Stimulated activated CD8-positive, alpha-beta memory T cell treated with anti-CD3 and anti-CD28 coated beads, Interleukin-15, amount 100 ng/mL, for 24 hours (primary cell): Measurements from ENCODE around the gene PDCD4.

Experiments used
- DNase-seq: peaks from one replicate; pipeline ENCODE4 v3.0.0-alpha.2; 2020; ENCODE audit warnings: low read depth

The PDCD4 gene

DNA sequence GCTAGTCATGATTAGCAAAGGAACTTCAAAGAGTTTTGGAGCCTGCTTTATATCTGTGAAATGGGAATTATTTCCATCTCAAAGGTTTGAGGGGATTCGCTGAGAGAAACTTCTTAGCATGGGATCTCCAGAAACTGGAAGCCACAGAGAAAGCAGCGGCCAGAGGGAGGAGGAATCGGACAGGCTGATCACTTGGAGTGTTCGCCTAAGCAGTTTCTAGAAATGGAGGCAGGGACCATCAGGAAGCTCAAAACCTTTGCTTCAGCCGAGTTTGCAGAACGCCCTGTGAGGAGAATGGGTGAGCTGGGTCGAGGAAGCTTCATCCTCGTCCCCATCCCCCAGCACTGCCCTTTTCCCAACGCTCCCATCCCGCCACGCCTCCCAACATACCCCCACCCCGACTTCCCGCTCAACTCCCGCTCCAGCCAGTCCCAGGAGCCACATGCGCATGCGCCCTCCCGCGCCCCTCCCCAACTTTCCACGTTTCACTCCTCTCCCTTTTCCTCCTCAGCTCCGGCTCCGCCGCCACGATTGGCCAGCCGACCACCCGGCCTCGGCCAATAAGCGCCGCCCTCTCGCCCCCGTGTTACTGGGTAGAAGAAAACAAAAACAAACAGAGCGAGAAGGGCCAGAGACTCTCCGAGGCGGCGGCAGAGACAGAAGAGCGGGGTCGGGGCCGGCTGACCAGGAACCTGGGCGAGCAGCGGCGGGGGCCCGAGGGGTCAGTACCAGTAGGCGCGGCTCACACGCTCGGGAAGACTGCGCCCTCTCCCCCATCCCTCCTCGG lies at the start of gene PDCD4:
TSS of gene PDCD4 (plus strand) at position 631 of the 787 bp plus-strand sequence. CDS start 4,100 bp downstream, outside the sequence.
- DNase-seq, result peak; percentile 84

DNA sequence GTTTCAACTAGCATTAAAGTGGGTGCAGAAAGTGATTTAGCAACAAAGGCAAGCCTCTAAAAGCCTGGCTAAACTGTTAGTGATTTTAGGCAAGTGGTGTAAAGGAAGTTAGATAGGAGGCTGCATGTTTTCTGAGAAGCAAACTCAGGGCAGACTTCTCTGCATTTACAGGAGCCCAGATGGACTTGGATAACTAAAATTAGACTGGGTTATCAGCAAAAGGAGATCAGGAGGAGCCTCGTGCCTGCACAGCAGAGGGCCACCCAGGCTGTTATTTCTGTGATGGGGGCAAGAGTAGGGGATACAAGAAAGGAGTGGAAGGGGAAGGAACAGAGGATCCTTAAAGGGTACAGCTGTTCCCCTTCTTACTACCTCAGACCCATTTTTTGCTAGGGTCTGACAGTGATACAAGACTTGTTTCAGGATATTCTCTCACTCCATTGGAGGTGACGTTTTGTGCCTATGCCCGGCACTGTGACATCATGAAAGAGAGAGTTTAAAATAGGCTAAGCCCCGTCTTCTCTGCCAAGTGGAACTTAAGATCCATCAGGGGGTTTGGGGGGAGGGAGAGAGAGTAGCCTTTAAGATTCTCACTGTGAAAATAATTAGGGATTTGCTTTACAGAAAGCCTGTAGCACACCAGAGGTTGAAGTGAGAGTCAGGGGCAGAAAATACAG lies 49.6 kb upstream of the PDCD4 start:
- no peak for DNase-seq

DNA sequence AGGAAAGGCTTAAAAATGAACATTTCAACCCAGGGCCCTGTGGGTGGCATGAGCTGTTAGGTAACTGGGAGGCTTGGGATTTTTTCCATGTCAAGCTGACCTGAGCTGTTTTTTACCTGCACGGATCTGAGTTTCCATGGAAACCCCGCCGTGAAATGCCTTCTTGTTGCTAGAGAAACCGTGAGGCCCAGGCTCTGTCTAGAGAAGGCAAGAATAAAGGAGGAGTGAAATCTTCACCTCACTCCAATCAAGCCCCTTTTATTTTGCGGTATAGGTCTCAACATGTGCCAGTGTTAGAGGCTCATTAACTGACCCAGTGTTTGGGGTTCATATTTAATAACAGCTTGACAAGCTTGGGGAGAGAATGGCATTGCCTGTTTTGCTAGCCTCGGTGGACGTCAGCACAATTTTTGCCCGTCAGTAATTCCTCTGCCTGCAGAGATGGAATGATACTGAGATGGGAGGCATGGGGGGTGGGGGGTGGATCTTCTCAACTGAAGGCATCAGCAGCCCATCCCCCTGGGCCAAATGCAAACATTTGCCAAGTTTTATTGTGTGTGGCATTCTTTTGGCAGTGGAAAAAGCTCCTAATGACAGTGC lies 48.9 kb upstream of the PDCD4 start:
- no peak for DNase-seq

DNA sequence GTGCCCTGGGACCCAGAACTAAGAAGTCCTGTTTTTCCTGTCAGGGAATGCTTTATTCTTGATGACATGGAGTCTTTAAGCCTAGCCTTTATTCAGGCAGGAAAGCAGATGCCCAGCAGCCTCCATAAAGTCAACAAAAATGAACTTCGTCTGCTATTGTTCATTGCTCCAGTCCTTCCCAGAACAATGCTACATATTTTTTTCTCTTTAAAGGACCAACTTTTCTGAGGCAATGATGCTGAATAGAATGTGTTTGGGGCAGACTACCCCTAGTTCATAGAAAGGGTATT lies 47.6 kb upstream of the PDCD4 start:
- DNase-seq, result no peak

DNA sequence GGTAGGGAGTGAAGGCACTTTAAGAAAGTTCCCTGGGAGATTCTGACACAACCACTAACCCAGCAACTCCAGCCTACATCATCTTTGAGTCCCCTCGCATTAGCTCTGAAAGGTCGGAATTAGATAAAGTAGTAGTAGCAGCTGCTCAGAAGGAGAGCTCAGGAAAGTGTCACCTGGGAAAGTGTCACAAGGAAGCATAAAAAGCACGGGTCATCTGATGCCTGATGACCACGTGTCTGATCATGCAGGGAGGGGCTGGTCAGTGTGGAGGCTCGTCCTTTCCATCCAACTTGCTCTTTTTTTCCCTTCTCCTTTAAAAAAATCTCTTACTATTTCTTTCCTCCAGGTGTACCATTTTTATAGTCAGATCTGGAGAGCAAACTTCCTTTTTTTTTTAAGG lies 47.1 kb upstream of the PDCD4 start:
- no peak for DNase-seq

DNA sequence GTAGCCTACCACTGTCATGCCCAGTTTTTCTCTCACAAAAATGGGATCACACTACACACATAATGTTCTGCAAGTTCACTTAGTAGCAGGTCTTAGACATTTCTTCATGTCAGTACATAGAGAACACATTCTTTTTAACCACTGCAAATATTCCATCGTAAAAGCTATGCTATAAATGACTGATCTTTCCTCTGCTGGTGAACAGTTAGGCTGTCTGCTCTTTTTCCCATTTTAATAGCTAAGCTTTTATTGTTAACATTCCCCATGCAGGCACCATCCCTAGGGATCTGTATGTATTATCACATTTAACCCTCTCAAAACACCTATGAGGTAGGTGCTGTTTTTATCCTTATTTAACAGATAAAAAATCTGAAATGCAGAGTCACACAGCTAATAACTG lies 46.2 kb upstream of the PDCD4 start:
- DNase-seq, result no peak

DNA sequence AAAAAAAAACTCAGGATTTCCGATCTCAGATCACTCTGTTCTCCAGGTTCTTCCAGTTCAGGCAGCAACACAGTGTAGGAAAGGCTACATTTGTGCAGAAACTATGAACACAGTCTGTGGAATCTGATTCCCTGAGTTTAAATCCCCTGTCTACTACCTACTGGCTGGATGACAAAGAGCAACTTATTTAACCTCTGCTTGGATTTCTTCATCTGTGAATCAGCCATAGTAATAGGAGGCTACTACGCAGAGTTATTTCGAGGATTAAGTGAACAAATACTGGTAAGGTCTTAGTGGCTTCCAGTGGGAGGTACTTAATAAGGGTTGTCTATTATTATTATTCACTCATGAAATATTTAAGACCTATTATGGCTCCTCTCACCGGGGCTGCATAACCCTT lies 44.3 kb upstream of the PDCD4 start:
- DNase-seq, result no peak

DNA sequence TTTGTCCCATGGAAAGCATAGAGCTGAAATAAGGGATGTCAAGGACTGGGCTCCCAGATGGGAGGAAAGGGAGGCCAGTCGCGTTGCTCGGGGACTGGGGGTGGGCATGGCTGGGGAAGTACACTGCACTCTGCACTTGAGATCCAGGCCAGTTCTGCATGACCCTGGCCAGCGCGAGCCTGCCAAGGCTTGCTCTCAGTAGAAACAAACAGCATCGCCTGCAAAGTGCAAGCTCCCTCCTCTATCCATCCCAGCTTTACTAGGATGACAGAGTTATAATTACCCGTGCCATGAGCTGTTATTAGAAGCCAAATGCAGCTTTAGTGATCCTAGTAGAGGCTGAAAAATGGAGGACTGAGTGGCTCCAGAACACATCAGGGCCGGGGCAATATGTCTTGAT lies 43.9 kb upstream of the PDCD4 start:
- no peak for DNase-seq

DNA sequence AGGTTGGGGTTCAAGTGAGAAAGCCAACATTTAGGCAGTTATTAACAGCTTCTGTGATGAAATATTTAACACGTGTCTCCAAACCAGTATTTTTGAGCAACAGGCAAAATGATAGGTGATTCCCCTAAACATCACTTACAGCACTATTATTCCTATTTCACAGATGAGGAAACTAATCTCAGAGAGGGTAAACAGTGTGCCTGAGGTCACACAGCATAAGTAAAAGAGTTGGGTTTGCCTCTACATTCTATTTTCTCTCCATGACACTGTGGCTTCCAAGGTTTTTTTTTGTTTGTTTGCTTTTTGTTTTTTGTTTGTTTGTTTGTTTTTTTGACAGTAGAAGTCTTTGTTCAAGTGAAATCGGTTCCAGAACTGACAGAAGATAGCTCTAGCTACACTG lies 43.2 kb upstream of the PDCD4 start:
- no peak for DNase-seq

DNA sequence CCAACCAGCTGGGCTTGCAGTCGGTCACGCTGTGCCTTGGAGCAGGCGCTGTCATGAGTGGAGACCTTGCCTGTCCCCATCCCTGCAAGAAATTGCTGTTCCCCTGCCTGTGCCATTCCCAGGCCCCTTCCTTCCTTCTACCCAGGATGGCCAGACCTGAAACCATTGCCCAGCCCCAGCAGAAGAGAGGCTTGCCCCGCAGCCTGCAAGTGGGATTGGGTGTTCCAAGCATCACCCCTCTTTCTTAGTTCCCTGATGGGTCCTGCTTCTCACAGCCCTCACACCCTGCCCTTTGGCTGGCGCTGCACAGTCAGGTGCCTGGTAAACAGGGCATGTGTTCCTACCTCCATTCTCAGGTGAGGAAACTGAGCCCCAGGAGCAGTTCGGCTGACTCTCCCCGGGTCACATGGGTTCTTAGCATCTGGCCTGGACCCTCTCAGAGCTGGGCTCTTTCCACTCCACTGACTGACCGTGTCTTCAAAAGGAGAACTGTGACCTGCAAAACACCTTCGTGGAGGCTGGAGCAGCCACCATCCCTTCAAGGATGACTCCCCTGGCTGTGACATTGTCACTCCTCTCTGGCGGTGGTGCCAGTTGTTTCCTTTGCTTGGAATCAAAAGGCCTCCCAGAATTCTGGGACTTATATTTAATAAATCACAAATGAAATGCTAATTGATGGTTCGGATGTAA lies 41.9 kb upstream of the PDCD4 start:
- DNase-seq, result no peak

DNA sequence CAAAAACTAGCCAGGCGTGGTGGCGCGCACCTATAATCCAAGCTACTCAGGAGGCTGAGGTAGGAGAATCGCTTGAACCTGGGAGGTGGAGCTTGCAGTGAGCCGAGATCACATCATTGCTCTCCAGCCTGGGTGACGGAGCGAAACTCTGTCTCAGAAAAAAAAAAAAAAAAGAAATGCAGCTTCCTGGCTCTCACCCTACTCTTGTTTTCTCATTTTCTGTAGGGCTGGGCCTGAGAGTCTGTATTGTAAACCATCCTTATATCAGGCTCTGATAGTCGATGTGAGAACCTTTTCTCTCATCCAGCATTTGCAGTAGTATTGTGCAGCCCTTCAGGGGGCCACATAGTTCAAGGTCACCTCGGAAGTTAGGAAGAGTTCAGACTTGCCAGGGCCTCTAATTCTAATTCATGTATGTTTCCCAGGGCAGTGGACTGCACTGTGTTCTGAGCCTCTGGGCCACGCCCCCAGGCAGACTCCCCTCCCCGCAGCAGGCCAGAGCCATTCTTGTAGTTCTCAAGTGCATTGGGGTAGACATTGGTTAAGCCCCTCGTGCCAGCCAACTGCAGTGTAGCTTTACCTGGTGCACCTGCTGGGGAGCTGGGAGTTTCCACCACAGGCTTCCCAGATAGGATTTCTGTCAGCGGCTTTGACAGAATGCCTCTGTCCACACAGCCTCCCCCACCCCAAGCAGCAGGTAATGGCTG lies 38.3 kb upstream of the PDCD4 start:
- DNase-seq, result no peak

DNA sequence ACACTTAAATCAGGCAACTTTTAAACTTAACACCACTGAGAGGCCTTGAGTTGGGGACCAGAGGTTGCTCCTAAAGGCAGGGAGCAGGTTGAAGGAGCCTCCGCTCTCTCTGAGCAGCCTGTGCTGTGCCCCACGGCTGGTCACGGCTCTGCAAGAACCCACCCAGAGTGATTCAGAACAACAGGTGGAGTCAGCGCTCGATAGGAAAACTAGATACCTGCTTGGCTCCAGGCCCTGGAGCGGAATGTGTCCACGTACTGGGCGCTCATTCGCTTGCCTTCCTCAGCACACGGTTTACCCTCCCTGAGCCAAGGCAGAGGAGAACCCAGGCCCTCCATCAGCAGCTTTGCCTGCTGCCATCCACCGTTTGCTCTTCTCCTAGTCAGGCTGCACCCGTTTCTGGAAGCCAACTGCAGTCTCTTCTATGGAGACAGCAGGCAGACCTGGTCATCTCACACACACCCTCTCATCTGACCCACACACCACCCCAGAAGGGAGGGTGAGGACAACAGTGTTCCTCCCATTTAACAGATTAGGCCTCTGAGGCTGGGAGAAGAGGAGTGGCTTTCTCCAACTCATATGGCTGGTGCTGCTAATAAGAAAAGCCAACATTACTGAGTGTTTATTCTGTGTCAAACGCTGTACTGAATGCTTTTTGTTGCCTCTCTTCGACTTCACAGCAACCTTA lies 37.6 kb upstream of the PDCD4 start:
- no peak for DNase-seq

DNA sequence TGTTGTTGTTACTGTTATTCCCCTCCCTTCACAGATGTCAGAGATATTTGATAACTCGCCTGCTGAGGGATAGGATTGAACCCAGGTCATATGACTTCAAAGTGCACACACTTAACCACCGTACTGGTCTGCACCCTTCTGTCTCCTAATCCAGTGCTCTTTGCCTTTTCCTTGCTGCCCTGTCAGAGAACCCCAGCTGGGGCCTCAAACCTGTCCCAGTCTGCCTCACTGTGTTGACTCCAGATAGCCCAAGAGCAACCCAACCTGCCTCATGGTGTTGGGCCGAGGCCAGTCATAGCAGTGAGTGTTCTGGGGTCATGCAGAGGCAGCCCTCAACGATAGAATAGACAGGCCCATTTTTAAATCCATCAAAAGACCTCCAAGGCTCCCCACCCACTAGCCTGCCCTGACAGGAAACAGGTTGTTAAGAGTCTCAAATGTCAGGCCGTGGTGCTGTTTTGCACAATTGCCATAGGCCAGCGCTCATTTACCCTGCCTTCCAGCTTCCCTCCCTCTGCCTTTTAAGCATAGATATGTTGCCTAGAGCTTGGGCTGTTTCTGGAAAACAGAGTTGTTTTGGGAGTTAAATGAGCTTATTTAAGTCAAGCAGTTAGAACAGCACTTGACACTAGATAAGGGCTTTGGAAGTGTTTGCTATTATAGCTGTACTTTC lies 37.0 kb upstream of the PDCD4 start:
- DNase-seq, result no peak

DNA sequence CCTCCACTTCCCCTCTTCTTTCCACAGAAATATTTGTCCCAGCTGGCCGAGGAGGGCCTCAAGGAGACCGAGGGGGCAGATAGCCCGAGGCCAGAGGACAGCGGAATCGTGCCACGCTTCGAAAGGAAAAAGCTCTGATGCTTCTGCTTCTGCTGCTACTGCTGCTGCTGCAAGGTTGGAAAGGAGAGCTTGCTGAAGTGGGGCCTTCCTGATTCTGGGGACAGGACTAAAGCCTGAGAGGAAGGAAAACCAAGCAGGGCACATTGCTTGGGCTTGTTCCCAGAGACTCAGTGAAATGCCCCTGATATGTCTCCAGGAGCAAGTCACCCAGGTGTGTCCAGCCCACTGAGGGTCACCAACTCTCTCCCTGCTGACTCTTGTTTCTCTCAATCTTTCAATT lies 35.9 kb upstream of the PDCD4 start:
- DNase-seq, result no peak

DNA sequence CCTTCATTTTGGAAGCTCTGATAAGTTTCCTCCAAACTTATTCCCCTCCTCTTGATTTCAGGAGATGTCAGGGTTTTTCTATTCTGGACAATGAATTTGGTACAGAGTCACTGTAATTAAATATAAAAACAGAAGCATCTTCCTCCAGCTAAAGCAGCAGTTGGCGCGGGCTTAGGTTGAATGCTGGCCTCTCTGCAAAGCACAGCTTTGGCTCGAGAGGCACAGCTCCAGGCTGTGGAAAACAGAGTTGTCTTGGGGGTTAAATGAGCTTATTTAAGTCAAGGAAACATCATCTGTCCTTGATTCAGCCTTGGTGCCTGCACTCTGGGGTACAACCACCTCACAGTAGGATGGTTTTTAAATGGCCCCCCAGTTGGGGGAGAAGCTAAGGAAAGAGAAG lies 35.0 kb upstream of the PDCD4 start:
- DNase-seq, result no peak

DNA sequence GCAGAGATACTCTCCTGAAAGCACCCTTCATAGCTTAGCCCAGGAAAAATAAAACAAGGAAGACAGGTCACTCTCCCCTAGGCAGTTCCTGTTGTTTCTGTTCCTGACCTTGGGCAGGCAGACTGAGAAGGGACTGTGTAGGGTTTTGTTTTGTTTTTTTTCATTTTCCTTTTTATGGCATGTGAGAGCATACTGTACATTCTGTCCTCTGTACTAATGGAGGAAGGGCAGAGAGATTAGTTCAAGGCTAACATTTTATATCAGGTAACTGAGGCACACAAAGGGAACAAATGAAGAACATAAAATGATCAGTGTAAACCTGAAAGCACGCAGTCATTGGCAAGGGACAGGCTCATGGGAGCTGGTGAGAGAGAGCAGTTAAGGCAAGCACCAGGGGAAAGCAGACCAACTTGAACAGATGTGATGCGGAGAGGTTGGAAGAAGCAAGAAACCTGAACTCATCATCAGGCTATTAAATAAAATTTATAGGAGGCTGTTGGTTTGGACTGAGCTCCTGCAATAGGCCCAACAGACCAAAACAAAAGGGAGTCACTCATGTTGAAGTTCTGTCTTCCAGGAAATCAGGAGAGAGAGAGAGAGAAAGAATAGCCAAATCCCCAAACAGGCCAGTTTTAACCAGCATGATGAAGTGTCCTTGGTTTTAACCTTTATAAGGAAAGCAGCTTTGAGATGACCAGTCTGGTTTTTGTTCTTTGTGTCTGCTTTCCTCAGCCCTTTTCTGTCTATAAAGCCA lies 34.1 kb upstream of the PDCD4 start:
- DNase-seq, result no peak

DNA sequence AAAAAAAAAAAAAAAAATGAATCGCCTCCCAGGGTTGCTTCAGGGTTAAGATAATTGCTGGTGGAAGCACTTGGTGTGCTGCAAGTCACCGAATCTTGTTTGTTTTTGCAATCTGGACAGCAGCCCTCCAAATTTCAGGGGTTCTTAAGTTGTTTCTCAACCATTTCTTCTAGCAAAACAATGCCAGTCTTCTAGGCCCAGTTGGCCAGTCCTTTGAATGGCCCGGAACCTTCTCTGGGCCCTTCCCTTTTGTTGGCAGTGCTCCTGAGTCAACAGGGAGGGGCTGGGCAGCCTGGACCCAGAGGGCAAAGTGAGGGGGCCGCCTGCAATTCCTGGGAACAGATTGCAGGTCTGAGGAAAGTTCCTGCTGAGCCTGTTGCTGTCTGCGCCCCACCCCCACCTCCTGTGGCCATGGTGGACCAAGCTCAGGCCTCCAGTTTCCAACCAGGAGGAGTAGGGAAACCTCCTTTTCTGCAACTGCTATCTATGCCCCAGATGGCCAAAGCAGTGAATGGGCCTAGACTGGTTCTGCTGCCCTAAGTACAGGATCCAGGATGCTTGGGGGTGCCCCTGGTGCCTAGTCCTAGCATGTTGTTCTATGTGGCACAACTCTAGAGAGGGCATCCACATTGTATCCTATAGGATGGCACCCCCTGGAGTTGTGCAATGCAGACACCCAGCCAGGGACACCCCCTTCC lies 31.4 kb upstream of the PDCD4 start:
- DNase-seq, result no peak

DNA sequence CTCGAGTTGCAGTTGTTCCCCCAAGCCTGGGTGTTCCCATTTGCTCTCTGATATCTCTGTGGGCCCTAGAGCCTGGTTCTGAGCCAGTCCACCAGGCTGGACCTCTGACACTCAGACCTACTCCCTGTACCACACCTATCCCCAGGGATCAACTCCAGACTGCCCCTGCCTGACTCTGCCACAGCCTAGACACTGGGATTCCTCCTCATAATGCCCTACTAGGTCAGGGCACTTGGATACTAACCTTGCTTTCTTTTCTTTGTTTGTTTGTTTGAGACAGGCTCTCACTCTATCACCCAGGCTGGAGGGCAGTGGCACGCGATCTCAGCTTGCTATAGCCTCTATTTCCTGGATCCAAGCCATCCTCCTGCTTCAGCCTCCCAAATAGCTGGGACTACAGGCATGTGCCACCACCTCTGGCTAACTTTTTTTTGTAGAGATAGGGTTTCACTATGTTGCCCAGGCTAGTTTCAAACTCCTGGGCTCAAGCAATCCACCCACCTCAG lies 30.8 kb upstream of the PDCD4 start:
- no peak for DNase-seq

DNA sequence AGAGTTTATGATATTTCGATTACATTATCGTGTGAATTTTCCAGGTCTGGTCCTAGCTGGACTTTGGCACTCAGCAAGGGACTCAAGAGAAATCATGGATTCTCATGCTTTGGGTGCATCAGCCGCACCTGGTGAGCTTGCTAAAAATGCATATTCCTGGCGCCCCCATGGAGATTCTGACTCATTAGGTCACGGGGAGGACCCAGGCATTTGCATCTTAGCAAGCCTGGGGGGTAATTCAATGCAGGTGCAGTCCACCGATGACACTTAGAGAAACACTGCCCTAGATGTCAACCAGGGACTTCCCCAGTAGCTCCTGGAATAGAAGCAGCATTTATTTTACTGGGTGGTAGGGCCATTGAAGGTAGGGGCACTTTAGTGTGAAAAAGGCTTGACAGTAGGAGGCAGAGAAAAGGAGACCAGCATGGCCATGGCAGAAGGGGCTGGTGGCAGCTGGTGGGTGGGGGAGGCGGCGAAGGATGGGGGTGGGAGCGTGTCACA lies 29.9 kb upstream of the PDCD4 start:
- no peak for DNase-seq
